Measurements from ENCODE around the gene CSTPP1.

Gene CSTPP1

DNA sequence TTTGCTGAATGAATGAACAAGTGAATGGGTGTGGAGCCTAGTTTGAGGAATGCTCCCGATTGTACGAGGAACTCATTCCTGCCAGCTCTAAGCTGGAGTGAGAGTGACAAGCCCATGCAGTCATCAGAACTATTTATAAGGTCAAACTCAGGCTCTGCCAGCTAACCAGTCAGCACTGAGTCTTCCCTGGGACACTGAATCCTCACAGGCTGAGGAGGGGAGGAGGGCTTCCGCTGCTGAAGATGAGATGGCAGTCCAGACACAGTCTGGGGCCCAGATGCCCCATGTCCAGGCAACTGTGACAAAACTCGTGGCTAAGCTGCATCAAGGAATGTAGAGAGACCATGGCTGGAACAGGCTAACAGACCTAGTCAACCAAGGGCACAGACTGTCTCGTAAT, 22.2 kb upstream of the CSTPP1 start:
- TF ChIP-seq, protein P1, sequence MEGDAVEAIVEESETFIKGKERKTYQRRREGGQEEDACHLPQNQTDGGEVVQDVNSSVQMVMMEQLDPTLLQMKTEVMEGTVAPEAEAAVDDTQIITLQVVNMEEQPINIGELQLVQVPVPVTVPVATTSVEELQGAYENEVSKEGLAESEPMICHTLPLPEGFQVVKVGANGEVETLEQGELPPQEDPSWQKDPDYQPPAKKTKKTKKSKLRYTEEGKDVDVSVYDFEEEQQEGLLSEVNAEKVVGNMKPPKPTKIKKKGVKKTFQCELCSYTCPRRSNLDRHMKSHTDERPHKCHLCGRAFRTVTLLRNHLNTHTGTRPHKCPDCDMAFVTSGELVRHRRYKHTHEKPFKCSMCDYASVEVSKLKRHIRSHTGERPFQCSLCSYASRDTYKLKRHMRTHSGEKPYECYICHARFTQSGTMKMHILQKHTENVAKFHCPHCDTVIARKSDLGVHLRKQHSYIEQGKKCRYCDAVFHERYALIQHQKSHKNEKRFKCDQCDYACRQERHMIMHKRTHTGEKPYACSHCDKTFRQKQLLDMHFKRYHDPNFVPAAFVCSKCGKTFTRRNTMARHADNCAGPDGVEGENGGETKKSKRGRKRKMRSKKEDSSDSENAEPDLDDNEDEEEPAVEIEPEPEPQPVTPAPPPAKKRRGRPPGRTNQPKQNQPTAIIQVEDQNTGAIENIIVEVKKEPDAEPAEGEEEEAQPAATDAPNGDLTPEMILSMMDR (IDR thresholded peaks at IDR 0.05; ENCODE audit: unreplicated experiment in 3 of 3) = no peak
- Mint-ChIP-seq H3K27ac (peak overlapping the region; percentile 82 to 93 (median 91)), H3K4me1 (peaks cover 58% of the 10 kb centered on the region), H3K4me3 (peak overlapping the region; percentile 75 to 88 (median 80)), H3K36me3 (ENCODE audit: low read depth) (no peaks in the 10 kb centered on the region), H3K27me3 (ENCODE audit: low read depth) (peaks cover 8% of the 10 kb centered on the region), H3K9me3 (no peaks in the 10 kb centered on the region)

DNA sequence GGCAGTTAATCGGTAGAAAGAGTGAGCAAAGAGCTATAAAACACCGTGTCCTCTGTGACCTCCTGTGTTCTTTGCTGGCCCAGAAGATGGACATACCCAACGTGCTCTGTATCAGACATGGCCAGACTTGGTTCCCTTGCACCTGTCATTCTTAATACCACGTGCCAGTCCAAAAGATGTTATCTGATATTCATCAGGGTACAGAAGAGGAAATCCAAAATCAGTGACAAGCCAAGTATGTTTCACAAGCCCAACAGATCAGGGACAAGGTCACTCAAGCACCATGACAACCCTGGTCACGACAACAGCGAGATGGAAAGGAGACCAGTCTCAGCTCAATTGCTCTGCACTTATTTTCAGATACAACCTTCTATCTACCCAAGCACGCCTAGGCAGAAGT, 21.7 kb upstream of the CSTPP1 start:
- Mint-ChIP-seq H3K4me3 (peak overlapping the region; percentile 75 to 88 (median 80)), H3K36me3 (ENCODE audit: low read depth) (no peaks in the 10 kb centered on the region), H3K27me3 (ENCODE audit: low read depth) (peaks cover 8% of the 10 kb centered on the region), H3K9me3 (no peaks in the 10 kb centered on the region), H3K27ac (peak overlapping the region; percentile 82 to 93 (median 91)), H3K4me1 (peaks cover 63% of the 10 kb centered on the region)
- TF ChIP-seq, protein P1 (IDR thresholded peaks at IDR 0.05; ENCODE audit: unreplicated experiment in 3 of 3) = no peak

DNA sequence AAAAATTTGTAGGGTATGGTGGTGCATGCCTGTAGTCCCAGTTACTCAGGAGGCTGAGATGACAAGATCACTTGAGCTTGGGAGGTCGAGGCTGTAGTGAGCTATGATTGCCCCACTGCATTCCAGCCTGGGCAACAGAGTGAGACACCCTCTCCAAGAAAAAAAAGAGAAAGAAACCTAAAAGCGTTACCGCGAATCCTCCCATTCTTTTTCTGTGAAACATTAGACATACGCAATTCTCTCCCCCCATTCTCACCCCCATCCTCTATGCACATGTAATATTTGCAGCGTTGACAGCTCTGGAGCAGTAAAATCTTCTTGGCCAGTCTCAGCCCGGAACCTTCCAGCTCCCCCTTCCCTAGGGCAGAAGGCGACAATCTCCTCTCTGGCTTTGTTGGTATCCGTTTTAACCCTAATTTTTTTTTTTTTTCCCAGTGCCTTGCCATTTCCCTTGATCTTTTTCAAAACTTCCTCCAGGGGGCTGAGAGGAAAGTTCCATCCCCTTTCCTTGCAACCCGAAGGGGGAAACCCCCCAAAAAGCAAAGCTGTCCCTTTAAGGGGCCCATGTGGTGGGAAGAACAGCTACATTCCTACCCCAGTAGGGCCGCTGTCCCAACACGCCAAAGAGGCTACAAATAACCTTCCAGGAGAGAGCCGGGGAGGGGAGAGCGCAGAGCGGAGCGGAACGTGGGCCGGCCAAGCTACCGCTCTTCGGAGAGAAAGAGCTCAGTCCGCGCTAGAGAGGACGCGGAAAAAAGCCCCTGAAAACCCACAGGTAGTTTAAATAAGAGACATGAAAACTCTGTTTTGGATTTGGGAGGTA, 20.1 kb upstream of the CSTPP1 start:
- TF ChIP-seq, protein P1 (IDR thresholded peaks at IDR 0.05; ENCODE audit: unreplicated experiment in 3 of 3) = peak; percentile 36 to 46 (median 38)
- H3K4me1 Mint-ChIP-seq = peaks cover 75% of the 10 kb centered on the region
- peaks cover 8% of the 10 kb centered on the region for H3K27me3 Mint-ChIP-seq (ENCODE audit: low read depth)
- no peaks in the 10 kb centered on the region for H3K9me3 Mint-ChIP-seq
- peak overlapping the region; percentile 89 to 94 (median 92) for H3K4me3 Mint-ChIP-seq
- peak overlapping the region; percentile 93 to 98 (median 94) for H3K27ac Mint-ChIP-seq
- H3K36me3 Mint-ChIP-seq (ENCODE audit: low read depth) = no peaks in the 10 kb centered on the region

DNA sequence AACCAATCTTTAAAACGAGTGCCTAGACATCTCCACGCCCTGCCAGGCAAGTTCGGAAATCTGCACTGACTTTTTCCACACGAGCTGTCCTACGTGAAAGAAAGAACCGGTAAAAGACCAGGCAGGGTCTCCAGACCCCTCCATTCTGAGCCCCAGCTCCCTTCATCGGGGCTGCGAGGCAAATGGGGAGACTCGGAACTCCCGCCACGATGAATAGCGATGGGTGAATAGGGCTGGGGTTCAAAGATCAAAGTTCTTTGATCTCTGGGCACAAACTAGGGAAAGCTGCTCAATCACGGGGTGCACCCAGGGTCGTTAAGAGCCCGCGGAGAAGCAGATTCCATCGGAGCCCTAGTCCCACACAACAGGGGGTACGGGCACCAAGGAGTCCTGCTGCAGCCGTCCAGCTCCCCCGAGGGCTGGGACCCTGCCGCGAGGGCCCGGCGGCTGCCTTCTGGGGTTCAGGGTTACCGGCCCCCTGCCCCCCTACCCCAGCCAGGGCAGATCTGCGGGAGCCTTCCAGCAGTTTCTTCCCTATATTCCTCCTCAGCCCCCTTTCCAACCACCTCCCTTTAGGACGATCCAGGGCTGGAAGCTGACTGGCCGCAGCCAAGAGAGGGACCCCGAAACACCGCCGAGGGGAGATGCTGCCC, 19.3 kb upstream of the CSTPP1 start:
- TF ChIP-seq, protein P1 (IDR thresholded peaks at IDR 0.05; ENCODE audit: unreplicated experiment in 3 of 3) = no peak
- no peaks in the 10 kb centered on the region for H3K9me3 Mint-ChIP-seq
- peak overlapping the region; percentile 93 to 98 (median 94) for H3K27ac Mint-ChIP-seq
- peaks cover 72% of the 10 kb centered on the region for H3K4me1 Mint-ChIP-seq
- peaks cover 8% of the 10 kb centered on the region for H3K27me3 Mint-ChIP-seq (ENCODE audit: low read depth)
- H3K36me3 Mint-ChIP-seq (ENCODE audit: low read depth) = no peaks in the 10 kb centered on the region
- peak overlapping the region; percentile 89 to 94 (median 92) for H3K4me3 Mint-ChIP-seq

DNA sequence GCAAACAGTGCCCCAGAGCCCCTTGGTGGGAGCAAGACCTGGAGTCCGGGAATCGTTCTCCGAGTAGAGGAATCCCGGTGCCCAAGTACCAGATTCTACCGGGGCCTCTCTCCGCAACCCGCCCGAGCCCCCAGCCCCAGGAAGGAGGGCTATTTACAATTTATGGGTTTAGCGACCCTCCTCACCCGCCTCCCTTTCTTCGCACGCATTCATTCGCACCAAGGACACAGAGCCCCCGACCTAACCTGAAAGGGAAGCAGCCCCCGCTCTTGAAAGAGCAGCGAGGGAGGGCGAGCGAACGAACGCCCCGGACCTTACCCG, 18.8 kb upstream of the CSTPP1 start:
- H3K27ac Mint-ChIP-seq = peak overlapping the region in 2 of 3 experiments; percentile 81 to 87
- H3K4me3 Mint-ChIP-seq = peak overlapping the region; percentile 89 to 94 (median 92)
- TF ChIP-seq, protein P1 (IDR thresholded peaks at IDR 0.05; ENCODE audit: unreplicated experiment in 3 of 3) = no peak
- H3K36me3 Mint-ChIP-seq (ENCODE audit: low read depth) = no peaks in the 10 kb centered on the region
- peaks cover 67% of the 10 kb centered on the region for H3K4me1 Mint-ChIP-seq
- peaks cover 8% of the 10 kb centered on the region for H3K27me3 Mint-ChIP-seq (ENCODE audit: low read depth)
- no peaks in the 10 kb centered on the region for H3K9me3 Mint-ChIP-seq
